Ovary (tissue), 3 donors: ENCODE measurements around the gene LIPI.

Experiments
- EP300 ChIP-seq: sonication (generic); formaldehyde crosslinking; IDR thresholded peaks from one replicate; pipeline ENCODE4 v1.6.1; 2017; ENCODE audit warnings: antibody characterized with exemption
- POLR2A ChIP-seq: fragments of 450-650 bp; IDR thresholded peaks from one replicate; pipeline ENCODE4 v1.6.1; 2017; ENCODE audit warnings: antibody characterized with exemption, mild to moderate bottlenecking, moderate library complexity
- TF ChIP-seq, protein P1 (sequence below), 3 donors: fragments of 450-650 bp in 2 of 3; fragments of 200-600 bp in 1 of 3; IDR thresholded peaks; one replicate each; pipeline versions ENCODE4 v1.5.1 to v1.8.0; 2016 to 2022; ENCODE audit warnings: antibody characterized with exemption in 3 of 3, mild to moderate bottlenecking in 1 of 3
- donor health status: DM: no; HTN: no; CAD: no.

DNA sequence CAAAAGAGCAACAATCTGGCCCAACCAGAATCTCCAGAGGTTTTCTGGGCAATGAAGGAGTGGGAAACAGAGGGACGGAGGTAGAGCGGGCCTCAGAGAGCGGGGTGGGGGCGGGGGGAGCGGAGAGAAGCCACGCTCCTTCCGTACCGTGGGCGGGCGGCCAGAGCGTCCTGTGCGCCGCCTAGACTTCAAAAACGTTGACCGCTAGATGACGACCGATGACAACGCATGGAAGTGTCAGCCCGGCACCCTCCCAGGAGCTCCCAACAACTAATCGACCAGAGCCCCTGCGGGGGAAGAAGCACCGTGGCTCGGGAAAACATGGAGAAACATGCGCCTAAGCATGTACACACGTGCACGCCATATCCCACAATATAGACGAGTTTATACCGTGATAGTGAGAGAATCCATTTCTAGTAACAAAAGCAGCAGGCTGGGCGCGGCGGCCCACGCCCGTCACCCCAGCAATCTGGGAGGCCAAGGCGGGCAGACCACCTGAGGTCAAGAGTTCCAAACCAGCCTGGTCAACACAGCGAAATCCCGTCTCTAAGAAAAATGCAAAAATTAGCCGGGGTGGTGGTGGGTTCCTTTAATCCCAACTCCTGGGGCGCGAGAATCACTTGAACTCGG, 131.9 kb downstream of the LIPI start:
- TF ChIP-seq, protein P1, sequence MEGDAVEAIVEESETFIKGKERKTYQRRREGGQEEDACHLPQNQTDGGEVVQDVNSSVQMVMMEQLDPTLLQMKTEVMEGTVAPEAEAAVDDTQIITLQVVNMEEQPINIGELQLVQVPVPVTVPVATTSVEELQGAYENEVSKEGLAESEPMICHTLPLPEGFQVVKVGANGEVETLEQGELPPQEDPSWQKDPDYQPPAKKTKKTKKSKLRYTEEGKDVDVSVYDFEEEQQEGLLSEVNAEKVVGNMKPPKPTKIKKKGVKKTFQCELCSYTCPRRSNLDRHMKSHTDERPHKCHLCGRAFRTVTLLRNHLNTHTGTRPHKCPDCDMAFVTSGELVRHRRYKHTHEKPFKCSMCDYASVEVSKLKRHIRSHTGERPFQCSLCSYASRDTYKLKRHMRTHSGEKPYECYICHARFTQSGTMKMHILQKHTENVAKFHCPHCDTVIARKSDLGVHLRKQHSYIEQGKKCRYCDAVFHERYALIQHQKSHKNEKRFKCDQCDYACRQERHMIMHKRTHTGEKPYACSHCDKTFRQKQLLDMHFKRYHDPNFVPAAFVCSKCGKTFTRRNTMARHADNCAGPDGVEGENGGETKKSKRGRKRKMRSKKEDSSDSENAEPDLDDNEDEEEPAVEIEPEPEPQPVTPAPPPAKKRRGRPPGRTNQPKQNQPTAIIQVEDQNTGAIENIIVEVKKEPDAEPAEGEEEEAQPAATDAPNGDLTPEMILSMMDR (IDR thresholded peaks at IDR 0.05), result no peak
- TF ChIP-seq POLR2A (no peak), EP300 (no peak)
